B cell (primary cell): ENCODE measurements around the gene MSTN. TPM values are rescaled to one million over a fixed set of nuclear protein-coding genes. Genes with fewer than 3 reads are reported as not detected.
"Not testable (repeated sequence)": the region's sequence is repeated elsewhere in the genome, so short reads cannot be mapped to it uniquely, and the experiment has no call there.

Experiments
- ATAC-seq: fragments of 200-7000 bp; cut with Tn5 transposase; one replicate; pipeline ENCODE4 v1.10.0; 2021; ENCODE audit warnings: low read depth, mild to moderate bottlenecking, moderate number of reproducible peaks, moderate library complexity
- CTCF ChIA-PET: fragments of 350-600 bp; sonication (Branson Sonifier 250); formaldehyde crosslinking; loops from one replicate; lab custom pipeline; 2021; ENCODE audit warnings: antibody characterized with exemption, inconsistent platforms; lab: Charles Lee
- POLR2A ChIA-PET: fragments of 350-600 bp; sonication (Branson Sonifier 250); formaldehyde crosslinking; loops from one replicate; lab custom pipeline; 2021; ENCODE audit warnings: antibody characterized with exemption; lab: Charles Lee
- DNase-seq: peaks from one replicate; pipeline ENCODE4 v3.0.0; 2013
- H2AFZ ChIP-seq: 2 replicates; pipeline ENCODE4 v1.6.1; 2012; ENCODE audit warnings: mild to moderate bottlenecking, low read depth, low read length; ENCODE audit not compliant: insufficient read depth, poor library complexity, severe bottlenecking
- H3K27ac ChIP-seq, 2 donors: 1 replicate in 1 of 2; 2 replicates in 1 of 2; pipeline ENCODE4 v1.5.1; 2012 to 2013; ENCODE audit warnings: low read length in 2 of 2, mild to moderate bottlenecking in 2 of 2, moderate library complexity in 1 of 2
- H3K27me3 ChIP-seq, 4 experiments: fragments of 200-600 bp in 1 of 4; sonication (generic) in 1 of 4; replicated peaks in 1 of 4; 1 replicate in 2 of 4; 2 replicates in 2 of 4; pipeline versions ENCODE4 v1.6.1 to v1.7.0; 2013 to 2016; ENCODE audit warnings: low read length in 3 of 4, mild to moderate bottlenecking in 2 of 4, mixed read lengths in 1 of 4, moderate library complexity in 1 of 4; ENCODE audit not compliant: insufficient read depth in 4 of 4, control insufficient read depth in 3 of 4; ENCODE audit errors: control extremely low read depth in 1 of 4
- H3K36me3 ChIP-seq, 2 experiments: replicated peaks in 1 of 2; 1 replicate in 1 of 2; 2 replicates in 1 of 2; pipeline versions ENCODE4 v1.6.1 to v1.7.1; 2013; ENCODE audit warnings: low read length in 1 of 2; ENCODE audit not compliant: insufficient read depth in 2 of 2, control insufficient read depth in 1 of 2; ENCODE audit errors: control extremely low read depth in 1 of 2, extremely low read depth in 1 of 2
- H3K4me1 ChIP-seq, 2 donors: fragments of 200-600 bp in 1 of 2; sonication (generic) in 1 of 2; 1 replicate in 1 of 2; 2 replicates in 1 of 2; pipeline versions ENCODE4 v1.5.1 to v1.6.1; 2013 to 2017; ENCODE audit warnings: low read length in 2 of 2; ENCODE audit not compliant: control insufficient read depth in 2 of 2, insufficient read depth in 2 of 2
- H3K4me2 ChIP-seq: replicated peaks from 2 replicates; pipeline ENCODE3; 2012; ENCODE audit warnings: mild to moderate bottlenecking, low read depth, low read length; ENCODE audit not compliant: poor library complexity, severe bottlenecking
- H3K4me3 ChIP-seq, 5 experiments: fragments of 200-600 bp in 1 of 5; sonication (generic) in 1 of 5; 1 replicate in 3 of 5; 2 replicates in 2 of 5; pipeline versions ENCODE4 v1.5.1 to v1.7.0; 2011 to 2016; ENCODE audit warnings: low read length in 4 of 5, mild to moderate bottlenecking in 4 of 5, low read depth in 2 of 5, control low read depth in 1 of 5, moderate library complexity in 1 of 5; ENCODE audit not compliant: insufficient read depth in 1 of 5; ENCODE audit errors: control extremely low read depth in 1 of 5, extremely low read depth in 1 of 5
- H3K79me2 ChIP-seq: fragments of 200-600 bp; sonication (generic); one replicate; pipeline ENCODE4 v1.6.0; 2016; ENCODE audit warnings: low read length; ENCODE audit not compliant: control insufficient read depth, insufficient read depth
- H3K9ac ChIP-seq: fragments of 200-600 bp; sonication (generic); 2 replicates; pipeline ENCODE4 v1.6.1; 2017; ENCODE audit warnings: mild to moderate bottlenecking, low read length, moderate library complexity
- H3K9me3 ChIP-seq, 3 donors: one replicate each; pipeline versions ENCODE4 v1.6.1 to v1.7.1; 2013; ENCODE audit warnings: low read length in 2 of 3; ENCODE audit not compliant: control insufficient read depth in 2 of 3, insufficient read depth in 1 of 3; ENCODE audit errors: control extremely low read depth in 1 of 3
- H4K20me1 ChIP-seq: 2 replicates; pipeline ENCODE4 v1.6.0; 2012; ENCODE audit warnings: mild to moderate bottlenecking, low read length; ENCODE audit not compliant: insufficient read depth, control insufficient read depth, poor library complexity, severe bottlenecking
- H3K27ac Mint-ChIP-seq: one replicate; pipeline ENCODE4 v1.8.0; 2021; ENCODE audit warnings: mixed read lengths
- H3K27me3 Mint-ChIP-seq: one replicate; pipeline ENCODE4 v1.8.0; 2021; ENCODE audit warnings: mixed read lengths
- H3K4me1 Mint-ChIP-seq: one replicate; pipeline ENCODE4 v1.8.0; 2021; ENCODE audit warnings: mixed read lengths
- H3K4me3 Mint-ChIP-seq: one replicate; pipeline ENCODE4 v1.8.0; 2021; ENCODE audit warnings: mixed read lengths
- H3K9me3 Mint-ChIP-seq: one replicate; pipeline ENCODE4 v1.8.0; 2022; ENCODE audit warnings: mixed read lengths; ENCODE audit not compliant: insufficient read depth
- EZH2 ChIP-seq: IDR thresholded peaks from 2 replicates; pipeline ENCODE4 v1.6.1; 2012; ENCODE audit warnings: borderline replicate concordance, low read depth, mild to moderate bottlenecking, moderate library complexity, low read length; ENCODE audit not compliant: insufficient read depth, poor library complexity, severe bottlenecking
- WGBS: methylation state at CpG from one replicate; pipeline ENCODE4 v1.1.5; 2013; ENCODE audit warnings: missing lambda C conversion rate; ENCODE audit not compliant: insufficient coverage; 5-methylcytosine and 5-hydroxymethylcytosine counted together
- intact Hi-C: fragments of 100-400 bp; cut with micrococcal nuclease; formaldehyde crosslinking; loops from one replicate; pipeline ENCODE4 v1.10.0; 2022
- polyA plus RNA-seq: library from polyadenylated mRNA; depleted of rRNA; stranded (reverse); fragments of >200 nt; gene quantifications from 2 replicates; pipeline ENCODE4 v1.2.3, GENCODE V29; 2012
- total RNA-seq, 2 donors: library from RNA; stranded (reverse); fragments of 120-200 nt in 1 of 2; gene quantifications; 1 replicate in 1 of 2; 2 replicates in 1 of 2; pipeline versions ENCODE4 v1.2.3 to v1.2.4, GENCODE V29; 2013 to 2022
- TF ChIP-seq, protein P1 (sequence below): fragments of 200-600 bp; IDR thresholded peaks from one replicate; pipeline ENCODE4 v1.8.0; 2022; ENCODE audit warnings: antibody characterized with exemption, mild to moderate bottlenecking

MSTN gene
- total and polyA plus RNA-seq, 2 donors (not counting 1 experiment from before 2014, with no cell fraction given), result 0.07 TPM; not detected in 1

DNA sequence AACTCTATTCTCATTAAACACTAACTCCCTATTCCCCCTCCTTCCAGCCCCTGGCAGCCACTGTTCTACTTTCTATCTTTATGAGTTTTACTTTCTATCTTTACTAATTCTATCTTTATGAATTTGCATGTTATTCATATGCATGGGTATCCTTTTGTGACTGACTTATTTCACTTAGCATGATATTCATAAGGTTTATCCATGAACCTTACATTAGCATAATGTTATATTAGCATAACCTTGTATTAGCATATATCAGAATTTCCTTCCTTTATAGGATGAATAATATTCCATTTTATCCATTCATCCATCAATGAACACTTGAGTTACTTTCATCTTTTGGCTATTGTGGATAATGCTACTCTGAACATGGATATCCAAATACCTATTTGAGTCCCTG is 41.8 kb downstream of the MSTN start:
- Mint-ChIP-seq H3K9me3 (peaks cover 18% of the 10 kb centered on the region), H3K27ac (no peak overlapping the region), H3K27me3 (peaks cover under 1% of the 10 kb centered on the region), H3K4me1 (no peaks in the 10 kb centered on the region), H3K4me3 (no peak overlapping the region)
- H3K4me1 ChIP-seq, result no peaks in the 10 kb centered on the region
- ATAC-seq (no peak), DNase-seq (no peak)
- peaks cover 0 to 4% (median 0%) of the 10 kb centered on the region in 4 experiments for H3K27me3 ChIP-seq
- no peak overlapping the region for H3K27ac ChIP-seq
- no peak overlapping the region for H3K4me3 ChIP-seq
- peaks cover 3 to 9% (median 8%) of the 10 kb centered on the region in 3 donors for H3K9me3 ChIP-seq
- no peaks in the 10 kb centered on the region for H3K79me2 ChIP-seq
- H4K20me1 ChIP-seq, result no peaks in the 10 kb centered on the region
- H3K36me3 ChIP-seq, result no peaks in the 10 kb centered on the region
- H3K9ac ChIP-seq, result no peak overlapping the region
- ChIA-PET POLR2A (no interaction called here), CTCF (interaction anchor here (1.1 kb wide), 1 partner anchor 360 kb away, joined by 3 read pairs; no protein-coding TSS in a partner anchor)
- H2AFZ ChIP-seq, result no peak overlapping the region
- no peak for TF ChIP-seq EZH2
- TF ChIP-seq, protein P1, sequence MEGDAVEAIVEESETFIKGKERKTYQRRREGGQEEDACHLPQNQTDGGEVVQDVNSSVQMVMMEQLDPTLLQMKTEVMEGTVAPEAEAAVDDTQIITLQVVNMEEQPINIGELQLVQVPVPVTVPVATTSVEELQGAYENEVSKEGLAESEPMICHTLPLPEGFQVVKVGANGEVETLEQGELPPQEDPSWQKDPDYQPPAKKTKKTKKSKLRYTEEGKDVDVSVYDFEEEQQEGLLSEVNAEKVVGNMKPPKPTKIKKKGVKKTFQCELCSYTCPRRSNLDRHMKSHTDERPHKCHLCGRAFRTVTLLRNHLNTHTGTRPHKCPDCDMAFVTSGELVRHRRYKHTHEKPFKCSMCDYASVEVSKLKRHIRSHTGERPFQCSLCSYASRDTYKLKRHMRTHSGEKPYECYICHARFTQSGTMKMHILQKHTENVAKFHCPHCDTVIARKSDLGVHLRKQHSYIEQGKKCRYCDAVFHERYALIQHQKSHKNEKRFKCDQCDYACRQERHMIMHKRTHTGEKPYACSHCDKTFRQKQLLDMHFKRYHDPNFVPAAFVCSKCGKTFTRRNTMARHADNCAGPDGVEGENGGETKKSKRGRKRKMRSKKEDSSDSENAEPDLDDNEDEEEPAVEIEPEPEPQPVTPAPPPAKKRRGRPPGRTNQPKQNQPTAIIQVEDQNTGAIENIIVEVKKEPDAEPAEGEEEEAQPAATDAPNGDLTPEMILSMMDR, result no peak
- no peak overlapping the region for H3K4me2 ChIP-seq
- intact Hi-C loops, result no loop called here

DNA sequence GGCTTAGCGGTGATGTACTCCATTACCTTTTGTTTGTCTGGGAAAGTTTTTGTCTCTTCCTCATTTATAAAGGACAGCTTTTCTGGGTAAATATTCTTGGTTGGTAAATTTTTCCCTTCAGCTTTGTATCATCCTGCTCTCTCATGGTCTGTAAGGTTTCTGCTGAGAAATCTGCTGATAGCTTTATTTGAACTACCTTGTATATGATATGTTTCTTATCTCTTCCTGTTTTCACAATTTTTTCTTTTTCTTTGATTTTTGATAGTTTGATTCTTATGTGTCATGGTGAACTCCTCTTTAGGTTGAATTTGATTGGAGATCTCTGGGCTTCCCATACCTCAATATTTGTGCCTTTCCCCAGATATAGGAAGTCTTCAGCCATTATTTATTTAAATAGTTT is 44.7 kb downstream of the MSTN start:
- Histone ChIP-seq H3K79me2 (no peaks in the 10 kb centered on the region), H3K27me3 (peaks cover 0 to 4% (median 0%) of the 10 kb centered on the region in 4 experiments), H3K4me3 (no peak overlapping the region), H4K20me1 (no peaks in the 10 kb centered on the region), H3K9ac (no peak overlapping the region), H3K9me3 (peaks cover 3 to 18% (median 9%) of the 10 kb centered on the region in 3 donors), H3K4me2 (no peak overlapping the region), H3K4me1 (no peaks in the 10 kb centered on the region), H3K27ac (no peak overlapping the region), H3K36me3 (no peaks in the 10 kb centered on the region), H2AFZ (no peak overlapping the region)
- ATAC-seq (no peak), DNase-seq (no peak)
- Mint-ChIP-seq H3K4me1 (no peaks in the 10 kb centered on the region), H3K27me3 (no peaks in the 10 kb centered on the region), H3K27ac (no peak overlapping the region), H3K4me3 (no peak overlapping the region), H3K9me3 (peaks cover 18% of the 10 kb centered on the region)
- intact Hi-C loops, result no loop called here
- no peak for TF ChIP-seq EZH2
- ChIA-PET CTCF (interaction anchor here (0.6 kb wide), 1 partner anchor 493 kb away, joined by 3 read pairs; no protein-coding TSS in a partner anchor), POLR2A (no interaction called here)
- WGBS, result no CpG with 5 or more reads among the region's 1 CpG

DNA sequence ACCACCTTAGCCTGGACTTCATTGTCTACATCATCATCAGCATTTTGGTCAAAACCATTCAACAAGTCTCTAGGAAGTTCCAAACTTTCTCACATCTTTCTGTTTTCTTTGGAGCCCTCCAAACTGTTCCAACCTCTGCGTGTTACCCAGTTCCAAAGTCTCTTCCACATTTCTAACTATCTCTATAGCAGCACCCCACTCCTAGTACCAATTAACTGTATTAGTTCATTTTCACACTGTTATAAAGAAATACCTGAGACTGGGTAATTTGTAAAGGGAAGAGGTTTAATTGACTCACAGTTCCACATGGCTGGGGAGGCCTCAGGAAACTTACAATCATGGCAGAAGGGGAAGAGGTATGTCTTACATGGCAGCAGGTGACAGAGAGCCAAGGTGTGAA is 46.6 kb downstream of the MSTN start:
- H3K27me3 Mint-ChIP-seq, H3K4me2 ChIP-seq, H3K9ac ChIP-seq, H3K79me2 ChIP-seq, ATAC-seq, H3K27ac Mint-ChIP-seq, H3K36me3 ChIP-seq, H3K4me3 ChIP-seq, H3K4me3 Mint-ChIP-seq, H2AFZ ChIP-seq, CTCF ChIA-PET, H4K20me1 ChIP-seq, POLR2A ChIA-PET, DNase-seq, intact Hi-C loops, H3K4me1 ChIP-seq, H3K4me1 Mint-ChIP-seq, H3K27me3 ChIP-seq, H3K27ac ChIP-seq: not testable (repeated sequence)
- peaks cover 18% of the 10 kb centered on the region for H3K9me3 Mint-ChIP-seq
- WGBS, result no CpG with 5 or more reads among the region's 1 CpG
- H3K9me3 ChIP-seq, result peaks cover 3 to 21% (median 9%) of the 10 kb centered on the region in 3 donors
